Osteoblast (primary cell): ENCODE measurements around the gene NCOA4. TPM values are rescaled to one million over a fixed set of nuclear protein-coding genes. Genes with fewer than 3 reads are reported as not detected.

Experiments
- DNase-seq: peaks from one replicate; pipeline ENCODE4 v3.0.0; 2011; ENCODE audit warnings: low spot score, mixed read lengths; ENCODE audit not compliant: insufficient read length; ENCODE audit errors: missing footprints
- H2AFZ ChIP-seq: 2 replicates; pipeline ENCODE4 v1.6.0; 2011; ENCODE audit warnings: mild to moderate bottlenecking, low read length
- H3K27ac ChIP-seq: 2 replicates; pipeline ENCODE4 v1.5.1; 2011; ENCODE audit warnings: mild to moderate bottlenecking, low read depth, low read length, moderate library complexity
- H3K27me3 ChIP-seq: 2 replicates; pipeline ENCODE4 v1.6.0; 2012; ENCODE audit warnings: mild to moderate bottlenecking, control low read depth, inconsistent platforms, low read length, moderate library complexity; ENCODE audit not compliant: insufficient read depth
- H3K36me3 ChIP-seq: 2 replicates; pipeline ENCODE4 v1.5.1; 2011; ENCODE audit warnings: mild to moderate bottlenecking, low read length, control low read depth, moderate library complexity; ENCODE audit not compliant: insufficient read depth
- H3K4me1 ChIP-seq: 2 replicates; pipeline ENCODE4 v1.5.1; 2011; ENCODE audit warnings: mild to moderate bottlenecking, low read length, control low read depth, moderate library complexity; ENCODE audit not compliant: insufficient read depth
- H3K4me2 ChIP-seq: 2 replicates; pipeline ENCODE4 v1.6.0; 2011; ENCODE audit warnings: mild to moderate bottlenecking, low read length; ENCODE audit not compliant: insufficient read depth
- H3K4me3 ChIP-seq: fragments of 200-600 bp; sonication (generic); 3 replicates; pipeline ENCODE4 v1.5.1; 2012; ENCODE audit warnings: mild to moderate bottlenecking, low read length, inconsistent platforms; ENCODE audit not compliant: insufficient read depth
- H3K79me2 ChIP-seq: 2 replicates; pipeline ENCODE4 v1.6.0; 2012; ENCODE audit warnings: mild to moderate bottlenecking, low read length, control low read depth, inconsistent platforms; ENCODE audit not compliant: insufficient read depth
- H3K9me3 ChIP-seq: 2 replicates; pipeline ENCODE4 v1.5.1; 2011; ENCODE audit warnings: low read depth, low read length, control low read depth
- H4K20me1 ChIP-seq: 2 replicates; pipeline ENCODE4 v1.6.0; 2012; ENCODE audit warnings: mild to moderate bottlenecking, low read length, control low read depth; ENCODE audit not compliant: insufficient read depth
- total RNA-seq: library from RNA; depleted of rRNA; stranded (reverse); fragments of >200 nt; gene quantifications from 2 replicates; pipeline ENCODE4 v1.2.3, GENCODE V29; 2012
- TF ChIP-seq, protein P1 (sequence below): IDR thresholded peaks from 2 replicates; pipeline ENCODE4 v1.5.1; 2011; ENCODE audit warnings: mild to moderate bottlenecking, low read depth, low read length, moderate library complexity; ENCODE audit errors: extremely low read depth

The NCOA4 gene
- total RNA-seq, 1 donor = 260 TPM

DNA sequence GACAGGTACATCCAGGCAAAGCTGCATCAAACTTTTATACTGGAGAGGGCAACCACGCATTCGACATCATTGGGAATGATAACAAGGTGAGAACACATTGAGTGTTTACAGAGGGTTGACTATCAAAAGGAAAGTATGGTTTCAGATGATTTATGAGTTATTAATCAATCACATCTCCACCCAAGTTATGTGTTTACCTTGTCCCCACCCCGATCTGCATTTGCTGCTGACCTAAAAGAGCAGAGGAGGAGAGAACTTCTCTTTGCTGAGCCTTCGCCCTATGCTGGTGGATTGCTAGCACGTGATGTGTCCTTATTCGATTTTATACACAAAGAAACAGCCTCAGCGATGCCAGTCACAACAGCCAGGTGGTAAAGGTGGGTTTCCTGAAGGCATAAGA is 15.8 kb upstream of the NCOA4 start, which contains the start of gene MSMB:
MSMB (minus strand) TSS at position 9 of the 400 bp plus-strand sequence. CDS start 32 bp downstream, outside the sequence.
- TF ChIP-seq, protein P1, sequence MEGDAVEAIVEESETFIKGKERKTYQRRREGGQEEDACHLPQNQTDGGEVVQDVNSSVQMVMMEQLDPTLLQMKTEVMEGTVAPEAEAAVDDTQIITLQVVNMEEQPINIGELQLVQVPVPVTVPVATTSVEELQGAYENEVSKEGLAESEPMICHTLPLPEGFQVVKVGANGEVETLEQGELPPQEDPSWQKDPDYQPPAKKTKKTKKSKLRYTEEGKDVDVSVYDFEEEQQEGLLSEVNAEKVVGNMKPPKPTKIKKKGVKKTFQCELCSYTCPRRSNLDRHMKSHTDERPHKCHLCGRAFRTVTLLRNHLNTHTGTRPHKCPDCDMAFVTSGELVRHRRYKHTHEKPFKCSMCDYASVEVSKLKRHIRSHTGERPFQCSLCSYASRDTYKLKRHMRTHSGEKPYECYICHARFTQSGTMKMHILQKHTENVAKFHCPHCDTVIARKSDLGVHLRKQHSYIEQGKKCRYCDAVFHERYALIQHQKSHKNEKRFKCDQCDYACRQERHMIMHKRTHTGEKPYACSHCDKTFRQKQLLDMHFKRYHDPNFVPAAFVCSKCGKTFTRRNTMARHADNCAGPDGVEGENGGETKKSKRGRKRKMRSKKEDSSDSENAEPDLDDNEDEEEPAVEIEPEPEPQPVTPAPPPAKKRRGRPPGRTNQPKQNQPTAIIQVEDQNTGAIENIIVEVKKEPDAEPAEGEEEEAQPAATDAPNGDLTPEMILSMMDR = no peak
- no peak within 1 kb of the TSS for H3K4me3 ChIP-seq
- H3K4me2 ChIP-seq = no peak within 1 kb of the TSS
- no peak within 1 kb of the TSS for H3K27ac ChIP-seq
- no peak within 1 kb of the TSS for H2AFZ ChIP-seq
- H4K20me1 ChIP-seq = no peaks in the 10 kb centered on the region
- H3K9me3 ChIP-seq = no peaks in the 10 kb centered on the region
- H3K36me3 ChIP-seq = no peaks in the 10 kb centered on the region
- no peak for DNase-seq
- H3K4me1 ChIP-seq = no peaks in the 10 kb centered on the region
- H3K27me3 ChIP-seq = peaks cover 4% of the 10 kb centered on the region
- H3K79me2 ChIP-seq = no peaks in the 10 kb centered on the region

DNA sequence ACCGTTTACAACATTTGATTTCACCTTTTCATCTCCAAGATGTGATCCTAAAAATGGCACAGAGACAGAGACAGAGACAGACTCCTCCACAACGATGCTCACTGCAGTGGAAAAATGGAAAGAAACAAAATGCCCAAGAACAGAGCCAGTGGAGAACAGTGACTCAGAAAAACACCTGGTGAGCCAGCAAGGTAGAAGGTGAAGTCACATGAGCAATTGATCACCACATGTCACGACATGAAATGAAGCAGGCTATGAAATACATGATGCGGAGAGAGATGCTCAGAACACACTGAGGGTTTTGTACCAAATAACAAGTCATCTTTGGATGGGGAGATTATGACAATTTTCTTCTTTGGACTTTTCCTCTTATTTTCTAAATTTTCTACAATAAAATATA is 12.1 kb upstream of the NCOA4 start:
- Histone ChIP-seq H3K4me2 (no peak overlapping the region), H3K79me2 (no peaks in the 10 kb centered on the region), H3K9me3 (no peaks in the 10 kb centered on the region), H3K27ac (no peak overlapping the region), H3K27me3 (peaks cover 4% of the 10 kb centered on the region), H3K36me3 (no peaks in the 10 kb centered on the region), H2AFZ (no peak overlapping the region), H4K20me1 (no peaks in the 10 kb centered on the region), H3K4me1 (no peaks in the 10 kb centered on the region), H3K4me3 (no peak overlapping the region)
- TF ChIP-seq, protein P1 = no peak
- DNase-seq = no peak

DNA sequence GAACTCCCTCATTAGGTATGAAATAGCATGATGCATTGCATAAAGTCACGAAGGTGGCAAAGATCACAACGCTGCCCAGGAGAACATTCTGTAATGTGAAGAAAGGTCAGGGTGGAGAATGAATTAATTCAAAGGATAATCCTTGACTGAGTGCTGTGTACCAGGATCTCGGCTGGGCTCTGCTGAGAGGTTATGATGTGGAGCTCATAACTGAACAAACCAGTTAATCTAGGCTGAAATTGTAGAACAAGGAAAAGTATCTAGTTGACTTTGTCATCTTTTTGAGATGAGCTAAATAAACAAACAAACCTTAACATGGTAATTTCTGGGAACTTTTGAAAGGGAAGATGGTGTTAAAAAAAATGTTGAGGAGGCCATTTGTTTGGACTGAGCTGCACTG is 9.6 kb upstream of the NCOA4 start:
- peaks cover 3% of the 10 kb centered on the region for H3K27me3 ChIP-seq
- H4K20me1 ChIP-seq = no peaks in the 10 kb centered on the region
- H3K36me3 ChIP-seq = no peaks in the 10 kb centered on the region
- H3K4me2 ChIP-seq = no peak overlapping the region
- no peak overlapping the region for H2AFZ ChIP-seq
- no peaks in the 10 kb centered on the region for H3K9me3 ChIP-seq
- no peak for DNase-seq
- TF ChIP-seq, protein P1 = no peak
- H3K4me3 ChIP-seq = no peak overlapping the region
- H3K79me2 ChIP-seq = no peaks in the 10 kb centered on the region
- H3K27ac ChIP-seq = no peak overlapping the region
- no peaks in the 10 kb centered on the region for H3K4me1 ChIP-seq

DNA sequence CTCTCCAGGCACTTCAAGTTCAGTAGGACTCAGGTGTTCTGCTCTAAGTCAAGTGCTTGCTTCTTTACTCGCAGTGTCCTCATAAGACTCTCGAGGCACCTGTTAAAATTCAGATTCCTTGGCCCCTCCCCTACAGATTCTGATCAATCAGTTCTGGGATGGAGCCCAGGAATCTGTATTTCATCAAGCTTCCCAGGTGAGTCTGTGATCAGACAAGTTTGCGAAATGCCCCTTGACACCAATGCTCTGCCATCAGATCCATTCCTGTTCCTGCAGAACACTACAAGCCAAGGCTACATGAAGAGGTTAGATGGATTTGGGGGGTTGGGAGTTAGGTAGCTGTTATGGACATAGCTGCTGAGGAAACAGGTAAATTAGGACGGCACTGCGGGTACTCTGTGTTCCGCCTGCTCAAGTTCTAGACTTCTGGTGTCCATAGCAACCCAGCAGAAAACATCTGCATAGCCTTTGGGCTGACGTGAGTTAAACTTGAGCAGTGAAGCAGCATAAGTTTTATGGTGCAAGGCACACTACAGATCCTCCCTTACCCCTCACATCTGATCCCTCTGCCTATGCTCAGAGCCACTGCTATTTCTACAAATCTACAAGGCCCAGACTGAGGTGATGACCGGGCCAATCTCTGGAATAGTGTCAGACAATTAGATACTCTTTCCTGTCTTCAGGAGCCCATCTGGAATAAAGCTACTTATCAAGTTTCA is 6.8 kb upstream of the NCOA4 start:
- DNase-seq = no peak
- Histone ChIP-seq H4K20me1 (no peaks in the 10 kb centered on the region), H3K27ac (no peak overlapping the region), H3K36me3 (no peaks in the 10 kb centered on the region), H3K4me2 (no peak overlapping the region), H3K79me2 (no peaks in the 10 kb centered on the region), H3K4me1 (peaks cover 8% of the 10 kb centered on the region), H2AFZ (no peak overlapping the region), H3K27me3 (peaks cover 3% of the 10 kb centered on the region), H3K4me3 (no peak overlapping the region), H3K9me3 (no peaks in the 10 kb centered on the region)
- TF ChIP-seq, protein P1 = no peak
